ENCODE data around the gene TMCO2. TPM values are rescaled to one million over a fixed set of nuclear protein-coding genes. Genes with fewer than 3 reads are reported as not detected.
"Not testable (repeated sequence)": the region's sequence is repeated elsewhere in the genome, so short reads cannot be mapped to it uniquely, and the experiment has no call there.

Gene TMCO2
- total and polyA plus RNA-seq, 10 donors: 0.38 to 0.48 TPM; not detected in 8

- intact Hi-C loops (cut with DNase I; ENCODE audit: low total_unique reads): no loop called here
- Histone ChIP-seq H3K4me3 (no peak overlapping the region), H3K9me3 (no peaks in the 10 kb centered on the region), H3K4me1 (no peaks in the 10 kb centered on the region), H3K36me3 (peaks cover 0 to 57% (median 13%) of the 10 kb centered on the region in 6 donors), H3K27ac (no peak overlapping the region), H3K27me3 (replicated peaks in 1 of 7) (no peaks in the 10 kb centered on the region)
- WGBS, 5 donors: 94 to 99% (median 97%) methylated on average over 5 of the region's 5 CpGs
- DNase-seq: no peak
- TF ChIP-seq POLR2A (IDR thresholded peaks at IDR 0.05): no peak
- no peak for TF ChIP-seq POLR2AphosphoS5 (IDR thresholded peaks at IDR 0.05)
Observed at GRCh38 chr1:40218333-40218732, 29.4 kb upstream of the TMCO2 start.

- whole genome bisulfite sequencing, 5 donors: 95 to 99% (median 97%) methylated on average over 18 of the region's 18 CpGs
- intact Hi-C loops (cut with DNase I; ENCODE audit: low total_unique reads); H3K4me1 ChIP-seq; H3K27me3 ChIP-seq (replicated peaks in 1 of 7); H3K9me3 ChIP-seq; DNase-seq; H3K4me3 ChIP-seq; H3K27ac ChIP-seq: not testable (repeated sequence)
- peaks cover 0 to 70% (median 8%) of the 10 kb centered on the region in 6 donors for H3K36me3 ChIP-seq
Observed at GRCh38 chr1:40221471-40221905, 26.2 kb upstream of the TMCO2 start.

GRCh38 chr1:40221977-40222772 is 25.6 kb upstream of the TMCO2 start:
- no peak for TF ChIP-seq POLR2AphosphoS5 (IDR thresholded peaks at IDR 0.05)
- TF ChIP-seq POLR2A (IDR thresholded peaks at IDR 0.05): no peak
- no peak for TF ChIP-seq CTCF (IDR thresholded peaks at IDR 0.05 in 8 of 11, conservative IDR thresholded peaks at IDR 0.05 in 3 of 11)
- H3K9me3 ChIP-seq: no peaks in the 10 kb centered on the region
- H3K36me3 ChIP-seq: peaks cover 0 to 70% (median 10%) of the 10 kb centered on the region in 6 donors
- H3K4me3 ChIP-seq: no peak overlapping the region
- DNase-seq: no peak
- no peaks in the 10 kb centered on the region for H3K4me1 ChIP-seq
- 75 to 78% (median 77%) methylated on average over 3 of the region's 3 CpGs for WGBS, 5 donors
- intact Hi-C loops (cut with DNase I; ENCODE audit: low total_unique reads): no loop called here
- H3K27me3 ChIP-seq (replicated peaks in 1 of 7): no peaks in the 10 kb centered on the region
- H3K27ac ChIP-seq: no peak overlapping the region

GRCh38 chr1:40224040-40224439 is 23.7 kb upstream of the TMCO2 start:
- H3K4me3 ChIP-seq: no peak overlapping the region
- H3K27ac ChIP-seq: no peak overlapping the region
- no peak for DNase-seq
- H3K9me3 ChIP-seq: no peaks in the 10 kb centered on the region
- H3K27me3 ChIP-seq (replicated peaks in 1 of 7): no peaks in the 10 kb centered on the region
- H3K36me3 ChIP-seq: peaks cover 0 to 74% (median 14%) of the 10 kb centered on the region in 6 donors
- H3K4me1 ChIP-seq: no peaks in the 10 kb centered on the region
- WGBS, 5 donors: 78 to 86% (median 83%) methylated on average over 6 of the region's 6 CpGs
- TF ChIP-seq CTCF (IDR thresholded peaks at IDR 0.05 in 8 of 11, conservative IDR thresholded peaks at IDR 0.05 in 3 of 11): no peak
- intact Hi-C loops (cut with DNase I; ENCODE audit: low total_unique reads): no loop called here

- Histone ChIP-seq H3K27me3 (replicated peaks in 1 of 7) (no peaks in the 10 kb centered on the region), H3K9me3 (no peaks in the 10 kb centered on the region), H3K27ac (no peak overlapping the region), H3K36me3 (peaks cover 0 to 91% (median 26%) of the 10 kb centered on the region in 6 donors), H3K4me3 (no peak overlapping the region), H3K4me1 (peaks cover 0 to 4% (median 0%) of the 10 kb centered on the region in 6 donors)
- TF ChIP-seq POLR2AphosphoS5 (IDR thresholded peaks at IDR 0.05): no peak
- no peak for TF ChIP-seq POLR2A (IDR thresholded peaks at IDR 0.05)
- TF ChIP-seq CTCF (IDR thresholded peaks at IDR 0.05 in 8 of 11, conservative IDR thresholded peaks at IDR 0.05 in 3 of 11): no peak
- no peak for DNase-seq
- WGBS, 5 donors: 84 to 95% (median 93%) methylated on average over 3 of the region's 3 CpGs
- intact Hi-C loops (cut with DNase I; ENCODE audit: low total_unique reads): no loop called here
Observed at GRCh38 chr1:40226192-40226591, 21.5 kb upstream of the TMCO2 start.
